ENCODE data around the gene HACD2.
A peak's percentile ranks its signal among the peaks of the same experiment; 100 is the strongest.
"Not testable (repeated sequence)": the region's sequence is repeated elsewhere in the genome, so short reads cannot be mapped to it uniquely, and the experiment has no call there.

HACD2 gene

GRCh38 chr3:123610331-123610730, 25.5 kb upstream of the HACD2 start:
- Histone ChIP-seq H3K36me3 (ENCODE audit: control insufficient read depth, insufficient read depth, low read length) (no peaks in the 10 kb centered on the region), H3K4me1 (ENCODE audit: control insufficient read depth, insufficient read depth, low read length) (peaks cover 3% of the 10 kb centered on the region; the same call in 1 of the 2 replicates), H3K4me3 (ENCODE audit: low read depth, low read length) (no peak overlapping the region)

GRCh38 chr3:123609063-123609462, 24.2 kb upstream of the HACD2 start:
- Histone ChIP-seq H3K4me1 (ENCODE audit: control insufficient read depth, insufficient read depth, low read length) (peaks cover 3% of the 10 kb centered on the region; the same call in 1 of the 2 replicates), H3K27ac (ENCODE audit: low read depth, low read length) (no peak overlapping the region), H3K36me3 (ENCODE audit: control insufficient read depth, insufficient read depth, low read length) (no peaks in the 10 kb centered on the region), H3K27me3 (ENCODE audit: control insufficient read depth, insufficient read depth, low read length) (no peaks in the 10 kb centered on the region), H3K4me3 (ENCODE audit: low read depth, low read length) (no peak overlapping the region), H3K9ac (ENCODE audit: low read depth, low read length) (no peak overlapping the region), H3K9me3 (ENCODE audit: control insufficient read depth, insufficient read depth, low read length) (no peaks in the 10 kb centered on the region)

More at GRCh38 chr3:123610331-123610730, 25.5 kb upstream of the HACD2 start:
- Histone ChIP-seq H3K9ac (ENCODE audit: low read depth, low read length) (no peak overlapping the region), H3K9me3 (ENCODE audit: control insufficient read depth, insufficient read depth, low read length) (no peaks in the 10 kb centered on the region), H3K27ac (ENCODE audit: low read depth, low read length) (no peak overlapping the region), H3K27me3 (ENCODE audit: control insufficient read depth, insufficient read depth, low read length) (no peaks in the 10 kb centered on the region)

- Histone ChIP-seq H3K27ac (ENCODE audit: low read depth, low read length) (no peak overlapping the region), H3K36me3 (ENCODE audit: control insufficient read depth, insufficient read depth, low read length) (no peaks in the 10 kb centered on the region), H3K4me1 (ENCODE audit: control insufficient read depth, insufficient read depth, low read length) (peaks cover 3% of the 10 kb centered on the region; the same call in 1 of the 2 replicates), H3K27me3 (ENCODE audit: control insufficient read depth, insufficient read depth, low read length) (no peaks in the 10 kb centered on the region), H3K9me3 (ENCODE audit: control insufficient read depth, insufficient read depth, low read length) (no peaks in the 10 kb centered on the region), H3K4me3 (ENCODE audit: low read depth, low read length) (no peak overlapping the region), H3K9ac (ENCODE audit: low read depth, low read length) (no peak overlapping the region)
These were observed 23.5 kb upstream of the HACD2 start for GRCh38 chr3:123608263-123608937.

GRCh38 chr3:123606527-123606926, 21.7 kb upstream of the HACD2 start:
- peak overlapping the region; percentile 61 for H3K27ac ChIP-seq (ENCODE audit: low read depth, low read length)
- H3K9me3 ChIP-seq (ENCODE audit: control insufficient read depth, insufficient read depth, low read length), result no peaks in the 10 kb centered on the region
- no peak overlapping the region for H3K9ac ChIP-seq (ENCODE audit: low read depth, low read length)
- no peak overlapping the region for H3K4me3 ChIP-seq (ENCODE audit: low read depth, low read length)
- peaks cover 3% of the 10 kb centered on the region; the same call in 1 of the 2 replicates for H3K4me1 ChIP-seq (ENCODE audit: control insufficient read depth, insufficient read depth, low read length)
- H3K36me3 ChIP-seq (ENCODE audit: control insufficient read depth, insufficient read depth, low read length), result no peaks in the 10 kb centered on the region
- H3K27me3 ChIP-seq (ENCODE audit: control insufficient read depth, insufficient read depth, low read length), result no peaks in the 10 kb centered on the region

GRCh38 chr3:123605789-123606234, 21.0 kb upstream of the HACD2 start:
- Histone ChIP-seq H3K9me3 (ENCODE audit: control insufficient read depth, insufficient read depth, low read length) (no peaks in the 10 kb centered on the region), H3K4me3 (ENCODE audit: low read depth, low read length) (no peak overlapping the region), H3K4me1 (ENCODE audit: control insufficient read depth, insufficient read depth, low read length) (peaks cover 3% of the 10 kb centered on the region; the same call in 1 of the 2 replicates), H3K9ac (ENCODE audit: low read depth, low read length) (no peak overlapping the region), H3K36me3 (ENCODE audit: control insufficient read depth, insufficient read depth, low read length) (no peaks in the 10 kb centered on the region), H3K27me3 (ENCODE audit: control insufficient read depth, insufficient read depth, low read length) (no peaks in the 10 kb centered on the region), H3K27ac (ENCODE audit: low read depth, low read length) (no peak overlapping the region)

- H3K9me3 ChIP-seq (ENCODE audit: control insufficient read depth, insufficient read depth, low read length); H3K27me3 ChIP-seq (ENCODE audit: control insufficient read depth, insufficient read depth, low read length); H3K4me3 ChIP-seq (ENCODE audit: low read depth, low read length); H3K27ac ChIP-seq (ENCODE audit: low read depth, low read length); H3K4me1 ChIP-seq (ENCODE audit: control insufficient read depth, insufficient read depth, low read length); H3K36me3 ChIP-seq (ENCODE audit: control insufficient read depth, insufficient read depth, low read length); H3K9ac ChIP-seq (ENCODE audit: low read depth, low read length): not testable (repeated sequence)
These were observed 18.3 kb upstream of the HACD2 start for GRCh38 chr3:123603153-123603552.

GRCh38 chr3:123602325-123602724, 17.5 kb upstream of the HACD2 start:
- no peaks in the 10 kb centered on the region for H3K36me3 ChIP-seq (ENCODE audit: control insufficient read depth, insufficient read depth, low read length)
- no peaks in the 10 kb centered on the region for H3K27me3 ChIP-seq (ENCODE audit: control insufficient read depth, insufficient read depth, low read length)
- H3K4me1 ChIP-seq (ENCODE audit: control insufficient read depth, insufficient read depth, low read length), result peaks cover 3% of the 10 kb centered on the region; the same call in 1 of the 2 replicates
- H3K9ac ChIP-seq (ENCODE audit: low read depth, low read length), result no peak overlapping the region
- H3K4me3 ChIP-seq (ENCODE audit: low read depth, low read length), result no peak overlapping the region
- H3K9me3 ChIP-seq (ENCODE audit: control insufficient read depth, insufficient read depth, low read length), result no peaks in the 10 kb centered on the region
- no peak overlapping the region for H3K27ac ChIP-seq (ENCODE audit: low read depth, low read length)

GRCh38 chr3:123600863-123601262, 16.0 kb upstream of the HACD2 start:
- not testable (repeated sequence) for H3K27ac ChIP-seq (ENCODE audit: low read depth, low read length); H3K4me1 ChIP-seq (ENCODE audit: control insufficient read depth, insufficient read depth, low read length); H3K4me3 ChIP-seq (ENCODE audit: low read depth, low read length); H3K27me3 ChIP-seq (ENCODE audit: control insufficient read depth, insufficient read depth, low read length); H3K9me3 ChIP-seq (ENCODE audit: control insufficient read depth, insufficient read depth, low read length); H3K9ac ChIP-seq (ENCODE audit: low read depth, low read length); H3K36me3 ChIP-seq (ENCODE audit: control insufficient read depth, insufficient read depth, low read length)

- H3K9me3 ChIP-seq (ENCODE audit: control insufficient read depth, insufficient read depth, low read length), result no peaks in the 10 kb centered on the region
- H3K36me3 ChIP-seq (ENCODE audit: control insufficient read depth, insufficient read depth, low read length), result no peaks in the 10 kb centered on the region
- no peak overlapping the region for H3K27ac ChIP-seq (ENCODE audit: low read depth, low read length)
- H3K4me1 ChIP-seq (ENCODE audit: control insufficient read depth, insufficient read depth, low read length), result no peaks in the 10 kb centered on the region
- H3K27me3 ChIP-seq (ENCODE audit: control insufficient read depth, insufficient read depth, low read length), result no peaks in the 10 kb centered on the region; the same call in 1 of the 2 replicates
- H3K9ac ChIP-seq (ENCODE audit: low read depth, low read length), result no peak overlapping the region
- H3K4me3 ChIP-seq (ENCODE audit: low read depth, low read length), result no peak overlapping the region
These were observed 12.7 kb upstream of the HACD2 start for GRCh38 chr3:123597561-123597960.

GRCh38 chr3:123595396-123596180, 10.7 kb upstream of the HACD2 start:
- Histone ChIP-seq H3K27ac (ENCODE audit: low read depth, low read length) (no peak overlapping the region), H3K4me3 (ENCODE audit: low read depth, low read length) (no peak overlapping the region), H3K9ac (ENCODE audit: low read depth, low read length) (no peak overlapping the region), H3K4me1 (ENCODE audit: control insufficient read depth, insufficient read depth, low read length) (no peaks in the 10 kb centered on the region), H3K9me3 (ENCODE audit: control insufficient read depth, insufficient read depth, low read length) (peaks cover 5% of the 10 kb centered on the region), H3K27me3 (ENCODE audit: control insufficient read depth, insufficient read depth, low read length) (no peaks in the 10 kb centered on the region; the same call in 1 of the 2 replicates), H3K36me3 (ENCODE audit: control insufficient read depth, insufficient read depth, low read length) (no peaks in the 10 kb centered on the region)

GRCh38 chr3:123593381-123593780, 8.5 kb upstream of the HACD2 start:
- Histone ChIP-seq H3K9ac (ENCODE audit: low read depth, low read length) (no peak overlapping the region), H3K4me1 (ENCODE audit: control insufficient read depth, insufficient read depth, low read length) (no peaks in the 10 kb centered on the region), H3K27ac (ENCODE audit: low read depth, low read length) (no peak overlapping the region), H3K27me3 (ENCODE audit: control insufficient read depth, insufficient read depth, low read length) (no peaks in the 10 kb centered on the region; the same call in 1 of the 2 replicates), H3K36me3 (ENCODE audit: control insufficient read depth, insufficient read depth, low read length) (no peaks in the 10 kb centered on the region), H3K9me3 (ENCODE audit: control insufficient read depth, insufficient read depth, low read length) (peaks cover 16% of the 10 kb centered on the region), H3K4me3 (ENCODE audit: low read depth, low read length) (no peak overlapping the region)

Data from HUES48 (cell line).